Measurements from ENCODE around the gene ZMIZ1. TPM values are rescaled to one million over a fixed set of nuclear protein-coding genes. Genes with fewer than 3 reads are reported as not detected.

The ZMIZ1 gene
- total RNA-seq, 2 donors from 2014 or later, result 27.2 to 42.2 TPM

GRCh38 chr10:79144351-79145173, 75.8 kb downstream of the ZMIZ1 start:
- ATAC-seq (no peak), DNase-seq (no peak)
- Histone ChIP-seq H3K36me3 (replicated peaks in 1 of 2; ENCODE audit: insufficient read depth in 1 of 2, low read depth in 2 of 2) (peaks cover 0 to 8% of the 10 kb centered on the region in 2 donors), H3K27ac (peak overlapping the region in 3 of 4 donors; percentile 30 to 82 (median 77)), H3K27me3 (no peaks in the 10 kb centered on the region), H3K9me3 (no peaks in the 10 kb centered on the region), H3K4me3 (no peak overlapping the region), H3K4me1 (peaks cover 54% of the 10 kb centered on the region)
- 69 to 70% methylated on average over 12 of the region's 12 CpGs for whole genome bisulfite sequencing, 2 donors
- no peak for TF ChIP-seq POLR2A (IDR thresholded peaks at IDR 0.05)
- TF ChIP-seq CTCF (IDR thresholded peaks at IDR 0.05), result no peak
- intact Hi-C loops (cut with DNase I), result no loop called here

- WGBS, 2 donors, result 73 to 98% methylated on average over 5 of the region's 5 CpGs
Measured at GRCh38 chr10:79145174-79145483, 76.4 kb downstream of the ZMIZ1 start.

DNA sequence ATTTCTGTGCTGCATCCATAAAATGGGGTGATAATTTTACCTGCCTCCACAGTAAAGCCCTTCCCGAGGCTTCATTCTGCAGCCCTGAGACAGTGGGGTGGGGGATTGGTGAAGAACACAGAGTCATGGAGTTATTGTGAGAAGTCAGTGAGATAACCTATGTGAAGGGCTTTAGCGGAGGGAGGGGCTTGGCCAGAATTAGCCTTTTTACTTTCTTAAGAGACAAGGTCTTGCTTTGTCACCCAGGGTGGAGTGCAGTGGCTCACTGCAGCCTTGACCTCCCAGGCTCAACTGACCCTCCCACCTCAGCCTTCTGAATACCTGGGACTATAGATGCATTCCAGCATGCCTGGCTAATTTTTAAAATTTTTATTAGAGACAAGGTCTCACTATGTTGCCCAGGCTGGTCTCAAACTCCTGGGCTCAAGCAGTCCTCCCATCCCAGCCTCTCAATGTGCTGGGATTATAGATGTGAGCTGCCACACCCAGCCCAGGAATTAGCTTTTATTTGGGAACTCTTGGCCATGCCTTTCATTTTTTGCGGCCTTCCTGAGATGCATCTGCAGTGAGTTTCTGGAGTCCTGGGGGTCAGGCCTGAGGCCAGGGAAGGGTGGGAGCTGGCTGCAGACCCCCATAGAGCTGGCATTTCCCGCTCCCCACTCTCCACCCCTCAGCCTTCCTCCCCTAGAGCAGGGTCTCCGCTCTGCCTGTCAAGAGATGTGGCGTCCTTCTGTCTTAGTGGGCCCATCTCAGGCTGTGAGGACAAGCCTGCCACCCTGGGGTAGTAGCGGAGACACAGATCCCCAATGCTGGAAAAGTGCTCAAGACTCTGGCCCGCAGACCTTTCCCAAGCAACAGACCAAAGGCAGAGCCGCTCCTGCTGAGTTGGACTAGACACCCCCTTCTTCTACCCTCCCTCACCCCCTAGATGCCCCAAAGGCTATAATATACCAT, 77.0 kb downstream of the ZMIZ1 start:
- no peak for TF ChIP-seq POLR2A (IDR thresholded peaks at IDR 0.05)
- no peak for TF ChIP-seq CTCF (IDR thresholded peaks at IDR 0.05)
- Histone ChIP-seq H3K9me3 (no peaks in the 10 kb centered on the region), H3K27ac (peak overlapping the region; percentile 40 to 88 (median 80)), H3K4me3 (no peak overlapping the region), H3K4me1 (peaks cover 63% of the 10 kb centered on the region), H3K36me3 (replicated peaks in 1 of 2; ENCODE audit: insufficient read depth in 1 of 2, low read depth in 2 of 2) (no peaks in the 10 kb centered on the region), H3K27me3 (no peaks in the 10 kb centered on the region)
- intact Hi-C loops (cut with DNase I), result no loop called here
- no peak for DNase-seq
- ATAC-seq, result no peak
- 94% methylated on average over 9 of the region's 9 CpGs for WGBS, 2 donors

More at GRCh38 chr10:79145174-79145483, 76.4 kb downstream of the ZMIZ1 start:
- no peaks in the 10 kb centered on the region for H3K9me3 ChIP-seq
- peaks cover 59% of the 10 kb centered on the region for H3K4me1 ChIP-seq
- H3K36me3 ChIP-seq (replicated peaks in 1 of 2; ENCODE audit: insufficient read depth in 1 of 2, low read depth in 2 of 2), result peaks cover 0 to 5% of the 10 kb centered on the region in 2 donors
- H3K4me3 ChIP-seq, result no peak overlapping the region
- peak overlapping the region in 2 of 4 donors; percentile 77 to 82 for H3K27ac ChIP-seq
- DNase-seq (no peak), ATAC-seq (no peak)
- no peak for TF ChIP-seq CTCF (IDR thresholded peaks at IDR 0.05)
- TF ChIP-seq POLR2A (IDR thresholded peaks at IDR 0.05), result no peak
- no peaks in the 10 kb centered on the region for H3K27me3 ChIP-seq
- intact Hi-C loops (cut with DNase I), result no loop called here

DNA sequence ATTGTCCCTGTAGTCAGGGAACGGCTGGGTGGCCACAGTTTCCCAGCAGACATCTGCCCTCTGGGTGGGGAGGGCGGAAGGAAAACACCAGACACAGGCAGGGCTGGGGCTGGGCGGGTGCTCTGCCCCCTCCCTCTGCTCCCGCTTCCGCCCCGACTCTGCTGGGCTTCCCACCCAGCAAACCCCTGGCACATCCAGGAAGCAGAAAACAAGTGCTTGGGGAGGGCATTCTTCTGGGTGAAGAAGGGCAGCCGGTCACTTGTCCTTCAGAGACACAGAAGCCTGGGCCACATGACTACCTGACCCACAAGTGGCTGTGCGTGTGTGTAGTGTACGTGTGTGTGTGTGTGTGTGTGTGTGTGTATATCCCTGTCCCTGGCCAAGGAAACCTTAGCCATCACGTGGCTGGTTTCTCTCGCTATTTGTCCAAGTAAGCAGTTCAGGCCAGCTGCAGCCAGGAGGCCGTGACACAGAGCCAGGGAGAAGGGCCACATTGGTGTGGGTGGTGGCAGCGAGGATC, 77.9 kb downstream of the ZMIZ1 start:
- 29 to 59% methylated on average over 5 to 13 of the region's 13 CpGs for WGBS, 2 donors
- DNase-seq (peak; percentile 49 to 81 (median 74)), ATAC-seq (peak; percentile 55)
- Histone ChIP-seq H3K9me3 (no peaks in the 10 kb centered on the region), H3K27me3 (no peaks in the 10 kb centered on the region), H3K4me3 (no peak overlapping the region), H3K4me1 (peaks cover 66% of the 10 kb centered on the region), H3K36me3 (replicated peaks in 1 of 2; ENCODE audit: insufficient read depth in 1 of 2, low read depth in 2 of 2) (no peaks in the 10 kb centered on the region), H3K27ac (peak overlapping the region; percentile 40 to 88 (median 80))
- TF ChIP-seq POLR2A (IDR thresholded peaks at IDR 0.05), result peak in 1 of 3 donors; percentile 26
- TF ChIP-seq CTCF (IDR thresholded peaks at IDR 0.05), result peak in 4 of 7 experiments; percentile 42 to 50 (median 46)
- intact Hi-C loops (cut with DNase I), result no loop called here

Measured in body of pancreas (tissue), 4 donors.